Activated gamma-delta T cell treated with anti-CD3 and anti-CD28 coated beads, Interleukin-2, amount 50 U/mL, for 16 hours (primary cell): Measurements from ENCODE around the gene NCOR1.
"Not testable (repeated sequence)": the region's sequence is repeated elsewhere in the genome, so short reads cannot be mapped to it uniquely, and the experiment has no call there.

Experiments
- DNase-seq: peaks from one replicate; pipeline ENCODE4 v3.0.0-alpha.2; 2020; ENCODE audit warnings: low read depth

NCOR1 gene

DNA sequence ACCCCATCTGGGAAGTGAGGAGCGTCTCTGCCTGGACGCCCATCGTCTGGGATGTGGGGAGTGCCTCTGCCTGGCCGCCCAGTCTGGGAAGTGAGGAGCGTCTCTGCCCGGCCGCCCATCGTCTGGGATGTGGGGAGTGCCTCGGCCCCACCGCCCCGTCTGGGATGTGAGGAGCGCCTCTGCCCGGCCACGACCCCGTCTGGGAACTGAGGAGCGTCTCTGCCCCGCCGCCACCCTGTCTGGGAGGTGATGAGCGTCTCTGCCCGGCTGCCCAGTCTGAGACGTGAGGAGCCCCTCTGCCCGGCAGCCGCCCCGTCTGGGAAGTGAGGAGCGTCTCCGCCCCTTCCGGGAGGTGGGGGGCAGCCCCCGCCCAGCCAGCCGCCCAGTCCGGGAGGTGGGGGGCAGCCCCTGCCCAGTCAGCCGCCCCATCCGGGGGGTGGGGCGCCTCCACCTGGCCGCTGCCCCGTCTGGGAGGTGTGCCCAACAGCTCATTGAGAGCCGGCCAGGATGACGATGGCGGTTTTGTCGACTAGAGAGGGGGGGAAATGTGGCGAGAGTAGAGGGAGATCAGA, 69.9 kb downstream of the NCOR1 start:
- not testable (repeated sequence) for DNase-seq

GRCh38 chr17:16141685-16142084, 73.6 kb downstream of the NCOR1 start:
- no peak for DNase-seq

DNA sequence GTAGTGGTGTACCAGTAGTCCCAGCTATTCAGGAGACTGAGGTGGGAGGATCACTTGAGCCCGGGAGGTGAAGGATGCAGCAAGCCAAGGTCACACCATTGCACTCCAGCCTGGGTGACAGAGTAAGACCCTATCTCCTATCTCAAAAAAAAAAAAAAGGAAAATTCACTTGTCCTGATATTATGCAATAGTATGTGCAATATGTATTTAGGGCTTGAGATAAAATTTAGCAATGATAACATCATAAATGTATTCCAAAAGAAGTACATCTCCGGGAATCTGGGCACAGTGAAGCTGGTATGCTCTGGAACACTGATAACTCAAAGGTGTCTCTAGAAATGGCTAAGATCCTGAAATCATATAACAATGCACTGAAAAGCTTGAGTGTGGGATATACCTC, 74.5 kb downstream of the NCOR1 start:
- no peak for DNase-seq

- no peak for DNase-seq
Measured at GRCh38 chr17:16135461-16135860, 79.9 kb downstream of the NCOR1 start.

GRCh38 chr17:16131593-16131992, 83.7 kb downstream of the NCOR1 start:
- no peak for DNase-seq

DNA sequence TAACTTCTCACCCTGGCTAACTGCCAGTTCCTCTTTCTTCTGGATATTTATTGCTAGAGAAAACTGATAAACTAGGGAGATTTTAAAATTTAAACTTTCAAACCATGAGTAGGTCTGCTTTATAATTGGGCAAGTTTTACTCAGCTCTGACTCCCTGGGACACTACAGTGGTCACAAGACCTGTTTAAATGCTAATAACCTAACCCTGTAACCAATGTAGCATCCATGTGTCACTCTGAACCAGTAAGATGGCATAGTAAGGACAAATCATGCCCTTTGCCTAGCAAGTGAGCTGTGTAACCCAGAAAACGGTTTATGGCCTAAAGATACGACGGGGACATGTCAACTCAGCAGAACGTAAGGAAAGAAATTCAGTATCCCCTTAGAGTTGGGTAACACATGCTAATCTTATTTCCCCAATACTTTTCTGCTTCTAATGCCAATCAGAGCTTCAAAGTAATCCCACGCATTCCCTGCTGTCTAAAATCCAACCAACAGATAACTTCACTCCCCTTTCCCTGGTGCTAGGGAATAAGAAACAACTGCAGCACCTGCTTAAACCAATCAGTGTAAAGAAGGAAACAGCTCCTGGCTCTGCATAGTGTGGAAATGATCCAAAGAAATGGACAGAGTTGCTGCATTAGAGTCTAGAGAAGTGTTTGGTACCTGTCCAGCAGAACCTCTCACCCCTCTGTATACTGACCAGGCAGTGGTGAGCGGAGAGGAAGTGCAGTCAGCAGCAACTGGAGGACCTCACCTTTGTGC, 85.7 kb downstream of the NCOR1 start:
- no peak for DNase-seq

DNA sequence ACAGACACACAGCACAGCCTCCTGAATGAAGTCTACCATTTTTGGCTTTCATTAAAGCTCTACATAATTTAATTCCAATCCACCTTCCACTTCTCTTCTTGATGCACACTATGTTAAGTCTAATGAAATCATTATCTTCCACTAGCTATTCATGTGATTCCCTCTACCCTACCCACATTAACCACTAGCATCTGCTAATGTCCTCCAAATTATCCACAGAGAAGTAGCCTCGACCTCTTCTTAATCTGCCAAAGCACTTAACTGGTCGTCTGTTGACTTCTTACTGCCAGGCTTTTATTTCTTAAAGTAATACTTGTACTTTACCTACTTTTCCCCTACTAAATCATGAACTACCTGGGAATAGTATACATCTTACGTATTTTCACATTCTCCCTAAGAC, 91.8 kb downstream of the NCOR1 start:
- no peak for DNase-seq

- no peak for DNase-seq
Measured at GRCh38 chr17:16122697-16123434, 92.5 kb downstream of the NCOR1 start.

- no peak for DNase-seq
Measured at GRCh38 chr17:16121915-16122314, 93.4 kb downstream of the NCOR1 start.

DNA sequence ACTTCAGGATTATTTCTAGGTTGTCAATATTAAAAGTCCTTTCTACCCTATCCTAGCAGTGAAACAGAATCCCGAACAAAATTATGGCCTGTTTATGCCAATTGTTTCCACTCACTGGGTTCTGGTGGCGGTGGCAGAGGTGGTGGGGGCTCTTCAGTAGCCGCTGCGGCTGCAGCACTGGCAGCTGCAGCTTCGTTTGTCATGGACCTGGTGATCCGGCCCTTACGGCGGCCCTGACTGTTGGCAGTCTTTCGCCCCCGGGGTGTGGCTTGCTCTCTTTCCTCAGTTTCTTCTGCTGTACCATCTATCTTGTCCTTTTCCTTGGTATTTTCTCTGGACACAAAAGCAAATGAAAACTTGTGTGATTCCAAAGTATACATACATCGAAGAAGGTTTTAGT, 94.4 kb downstream of the NCOR1 start:
- DNase-seq = no peak

- DNase-seq = no peak
Measured at GRCh38 chr17:16117149-16117548, 98.2 kb downstream of the NCOR1 start.

GRCh38 chr17:16115077-16115698, 100.1 kb downstream of the NCOR1 start:
- not testable (repeated sequence) for DNase-seq

DNA sequence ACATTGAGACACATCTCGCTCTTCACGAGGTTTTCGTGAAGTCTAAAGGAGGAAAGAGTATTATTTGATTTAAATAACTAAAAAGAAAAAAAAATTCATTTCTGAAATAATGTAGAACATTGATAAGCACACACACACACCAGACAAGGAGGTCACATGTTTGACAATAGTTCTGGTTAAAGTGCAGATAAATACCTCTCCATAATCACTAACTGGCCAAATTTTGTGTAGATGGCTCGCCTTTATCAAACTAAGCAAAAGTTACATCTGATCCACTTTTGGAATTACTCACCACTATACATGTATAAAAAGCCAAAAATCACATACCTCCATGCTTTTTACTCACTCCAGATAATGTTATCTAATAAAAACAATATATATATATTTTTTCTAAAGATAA, 106.5 kb downstream of the NCOR1 start:
- DNase-seq = no peak

DNA sequence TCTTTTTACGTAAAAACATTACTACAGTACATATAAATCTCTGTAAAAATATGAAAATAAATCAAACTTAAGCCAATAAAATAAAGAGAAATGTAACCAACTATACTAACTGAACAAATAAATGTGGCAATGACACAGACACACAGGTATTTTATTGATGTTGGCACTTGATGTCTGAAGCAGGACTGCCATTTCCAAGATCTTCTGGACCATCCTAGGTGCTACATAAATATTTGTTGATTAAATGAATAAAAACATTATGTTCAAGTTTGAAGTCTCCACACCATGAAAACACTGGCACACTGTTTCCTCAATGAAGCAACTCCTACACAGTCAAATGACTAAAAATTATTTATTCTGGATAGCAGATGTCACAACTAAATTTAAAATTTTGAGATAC, 106.9 kb downstream of the NCOR1 start:
- DNase-seq = no peak

GRCh38 chr17:16107165-16107770, 108.1 kb downstream of the NCOR1 start:
- no peak for DNase-seq

- no peak for DNase-seq
Measured at GRCh38 chr17:16106161-16106891, 109.0 kb downstream of the NCOR1 start.

DNA sequence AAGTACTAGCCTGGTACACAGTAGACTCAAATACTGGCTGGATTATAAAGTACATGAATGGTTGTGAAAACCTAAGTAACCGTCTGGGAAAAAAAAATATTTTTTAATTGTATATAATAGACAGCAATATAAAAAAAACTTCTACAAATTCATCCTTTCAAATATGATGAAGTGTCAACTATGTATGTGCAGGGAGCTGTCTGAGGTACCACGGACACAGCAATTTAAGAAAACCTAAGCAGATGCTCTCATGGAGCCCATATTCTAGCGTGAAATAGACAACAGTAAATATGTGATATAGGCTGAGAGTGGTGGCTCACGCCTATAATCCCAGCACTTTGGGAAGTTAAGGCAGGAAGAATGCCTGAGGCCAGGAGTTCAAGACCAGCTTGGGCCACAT, 111.1 kb downstream of the NCOR1 start:
- no peak for DNase-seq

- DNase-seq = no peak
Measured at GRCh38 chr17:16101440-16101839, 113.9 kb downstream of the NCOR1 start.

DNA sequence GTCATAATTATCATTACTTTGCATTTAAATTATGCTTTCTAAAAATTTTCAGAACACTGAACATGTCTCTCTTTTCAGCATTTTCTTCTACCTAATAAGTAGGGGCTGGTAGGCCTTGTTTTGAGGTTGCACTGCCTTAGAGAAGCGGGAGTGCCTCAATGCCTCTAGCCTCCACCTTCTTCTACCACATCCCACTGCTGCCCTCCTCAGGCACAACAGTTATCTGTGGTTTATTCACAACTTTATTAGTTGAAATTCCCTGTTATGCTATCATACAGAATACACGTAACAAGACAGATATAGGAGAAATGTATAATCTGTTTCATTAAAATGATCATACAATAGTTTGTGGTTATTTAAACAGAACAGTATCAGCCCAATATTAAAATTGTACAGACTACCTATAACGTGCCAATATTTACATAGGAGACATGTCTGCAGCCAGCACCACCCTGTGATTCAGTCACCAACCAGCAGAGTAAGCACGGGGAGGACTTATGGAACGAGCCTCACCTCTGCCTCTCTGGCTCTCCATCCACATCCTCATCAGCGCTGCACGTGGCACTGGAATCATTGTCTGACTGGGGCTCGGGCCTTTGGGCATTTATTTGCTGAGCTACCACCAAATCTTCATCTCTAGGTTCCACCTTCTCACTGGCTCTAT, 114.5 kb downstream of the NCOR1 start:
- DNase-seq = no peak

GRCh38 chr17:16091773-16092172, 123.6 kb downstream of the NCOR1 start:
- DNase-seq = no peak

DNA sequence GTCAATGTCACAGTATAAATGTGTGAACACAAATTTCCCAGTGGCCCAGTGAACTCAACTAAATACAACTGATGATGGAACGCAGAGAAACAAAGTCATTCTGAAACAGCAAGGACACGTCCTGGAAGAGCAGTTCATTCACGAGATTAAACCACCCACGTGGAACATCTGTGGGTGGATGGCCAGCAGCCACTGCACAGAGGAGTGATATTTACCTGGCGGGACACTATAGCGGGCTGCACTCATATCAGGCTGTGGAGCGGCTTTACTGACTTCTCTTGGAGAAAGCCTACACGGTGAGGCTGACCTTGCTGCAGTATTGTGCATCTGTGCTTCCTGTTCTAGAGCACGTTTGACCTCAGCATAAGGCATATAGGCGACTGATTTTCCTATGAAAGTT, 128.4 kb downstream of the NCOR1 start:
- no peak for DNase-seq
